GM23338 (cell line): ENCODE measurements around the gene ZBTB20.

Experiments used
- EZH2 ChIP-seq: fragments of 200-600 bp; sonication (generic); IDR thresholded peaks from one replicate; pipeline ENCODE4 v1.8.0; 2017; ENCODE audit warnings: antibody characterized with exemption, mild to moderate bottlenecking, low read depth; ENCODE audit not compliant: unreplicated experiment
- NANOG ChIP-seq: IDR thresholded peaks from 2 replicates; pipeline ENCODE4 v1.6.1; 2016; ENCODE audit warnings: antibody characterized with exemption, borderline replicate concordance
- POLR2AphosphoS5 ChIP-seq: IDR thresholded peaks from 2 replicates; pipeline ENCODE4 v1.6.1; 2016; ENCODE audit warnings: antibody characterized with exemption, low read depth
- TF ChIP-seq, protein P1 (sequence below), 2 experiments: fragments of 200-600 bp in 1 of 2; sonication (generic) in 1 of 2; conservative IDR thresholded peaks; 2 replicates each; pipeline versions ENCODE4 v1.5.1 to v1.6.1; 2016 to 2017; ENCODE audit warnings: antibody characterized with exemption in 2 of 2, low read depth in 2 of 2, mild to moderate bottlenecking in 2 of 2, moderate library complexity in 1 of 2

DNA sequence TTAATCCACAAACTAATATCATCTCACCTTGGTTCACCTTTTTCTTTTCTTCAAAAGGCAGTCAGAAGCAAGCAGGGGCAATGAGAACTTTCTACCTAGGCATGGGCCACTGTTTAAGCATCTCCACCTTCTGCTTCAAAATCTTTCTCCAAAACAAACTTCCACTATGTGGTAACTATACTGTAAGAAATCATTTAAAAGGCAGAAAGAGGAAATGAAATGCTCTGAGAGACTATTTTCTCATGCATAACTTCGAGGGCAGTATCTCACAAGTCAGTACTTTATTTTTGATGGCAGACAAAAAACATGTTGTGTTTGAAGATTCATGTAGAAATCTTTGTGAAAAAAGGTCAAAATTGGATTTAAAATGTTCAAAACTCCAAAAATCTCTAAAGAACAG, 419.7 kb downstream of the ZBTB20 start:
- no peak for TF ChIP-seq POLR2AphosphoS5
- TF ChIP-seq, protein P1, sequence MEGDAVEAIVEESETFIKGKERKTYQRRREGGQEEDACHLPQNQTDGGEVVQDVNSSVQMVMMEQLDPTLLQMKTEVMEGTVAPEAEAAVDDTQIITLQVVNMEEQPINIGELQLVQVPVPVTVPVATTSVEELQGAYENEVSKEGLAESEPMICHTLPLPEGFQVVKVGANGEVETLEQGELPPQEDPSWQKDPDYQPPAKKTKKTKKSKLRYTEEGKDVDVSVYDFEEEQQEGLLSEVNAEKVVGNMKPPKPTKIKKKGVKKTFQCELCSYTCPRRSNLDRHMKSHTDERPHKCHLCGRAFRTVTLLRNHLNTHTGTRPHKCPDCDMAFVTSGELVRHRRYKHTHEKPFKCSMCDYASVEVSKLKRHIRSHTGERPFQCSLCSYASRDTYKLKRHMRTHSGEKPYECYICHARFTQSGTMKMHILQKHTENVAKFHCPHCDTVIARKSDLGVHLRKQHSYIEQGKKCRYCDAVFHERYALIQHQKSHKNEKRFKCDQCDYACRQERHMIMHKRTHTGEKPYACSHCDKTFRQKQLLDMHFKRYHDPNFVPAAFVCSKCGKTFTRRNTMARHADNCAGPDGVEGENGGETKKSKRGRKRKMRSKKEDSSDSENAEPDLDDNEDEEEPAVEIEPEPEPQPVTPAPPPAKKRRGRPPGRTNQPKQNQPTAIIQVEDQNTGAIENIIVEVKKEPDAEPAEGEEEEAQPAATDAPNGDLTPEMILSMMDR (conservative IDR thresholded peaks at IDR 0.05; ENCODE audit: low read depth in 2 of 2) = no peak
- no peak for TF ChIP-seq EZH2
- no peak for TF ChIP-seq NANOG
